K562 (cell line): Measurements from ENCODE around the gene NTRK1. TPM values are rescaled to one million over a fixed set of nuclear protein-coding genes. Genes with fewer than 3 reads are reported as not detected.

Source experiments
- ATAC-seq: fragments of 200-7000 bp; cut with Tn5 transposase; 3 replicates; pipeline ENCODE4 v1.9.1; 2020; ENCODE audit warnings: moderate library complexity
- BruUV-seq: library from RNA; stranded (reverse); fragments of 400-500 nt; replicated peaks from 2 replicates; lab custom pipeline; 2021; lab: Mats Ljungman, UMichigan
- CTCF ChIA-PET: fragments of 300-600 bp; formaldehyde crosslinking; extraction: SDS; loops from one replicate; lab custom pipeline; 2021; ENCODE audit warnings: low intra/inter-chr PET ratio; lab: Yijun Ruan, JAX
- POLR2A ChIA-PET: fragments of 300-600, 350-650 bp; sonication (Branson Sonifier 250); formaldehyde crosslinking; extraction: SDS; loops from one replicate; lab custom pipeline; 2021; ENCODE audit warnings: antibody characterized with exemption, inconsistent platforms; lab: Yijun Ruan, JAX
- DNase-seq, 4 experiments: peaks; one replicate each; pipeline versions ENCODE4 v3.0.0 to v3.0.0-alpha.2; 2011 to 2018; ENCODE audit warnings: low spot score in 3 of 4, mixed read lengths in 3 of 4; ENCODE audit errors: extremely low read depth in 1 of 4
- FAIRE-seq: peaks from 2 replicates; lab custom pipeline; 2011; peaks lifted over from hg19 to GRCh38; lab: Jason Lieb, UNC
- H2AFZ ChIP-seq: 2 replicates; pipeline ENCODE4 v1.6.0; 2011; ENCODE audit warnings: low read depth, low read length, control low read depth, inconsistent platforms
- H3K27ac ChIP-seq: fragments of 200-600 bp; 3 replicates; pipeline ENCODE4 v1.8.0; 2011; ENCODE audit warnings: low read depth, mild to moderate bottlenecking, control low read depth, inconsistent platforms, low read length, moderate library complexity, mixed read lengths; ENCODE audit errors: extremely low read depth
- H3K27me3 ChIP-seq, 2 experiments: fragments of 300-600 bp in 1 of 2; 2 replicates in 1 of 2; 3 replicates in 1 of 2; pipeline versions ENCODE4 v1.6.0 to v1.8.0; 2011; ENCODE audit warnings: inconsistent platforms in 2 of 2, low read length in 2 of 2, mild to moderate bottlenecking in 1 of 2, mixed read lengths in 1 of 2, moderate library complexity in 1 of 2; ENCODE audit not compliant: control insufficient read depth in 2 of 2, insufficient read depth in 2 of 2
- H3K36me3 ChIP-seq: fragments of 300-600 bp; 3 replicates; pipeline ENCODE4 v1.8.0; 2011; ENCODE audit warnings: mild to moderate bottlenecking, low read length, inconsistent platforms; ENCODE audit not compliant: control insufficient read depth, insufficient read depth
- H3K4me1 ChIP-seq, 2 experiments: fragments of 200-600 bp in 1 of 2; replicated peaks in 1 of 2; 2 replicates in 1 of 2; 3 replicates in 1 of 2; pipeline versions ENCODE4 v1.5.1 to v1.8.0; 2011; ENCODE audit warnings: inconsistent platforms in 2 of 2, low read length in 2 of 2, mild to moderate bottlenecking in 1 of 2, mixed read lengths in 1 of 2, moderate library complexity in 1 of 2; ENCODE audit not compliant: control insufficient read depth in 2 of 2, insufficient read depth in 2 of 2
- H3K4me2 ChIP-seq: 2 replicates; pipeline ENCODE4 v1.6.1; 2011; ENCODE audit warnings: low read length, control low read depth, inconsistent platforms, mixed read lengths; ENCODE audit not compliant: insufficient read depth
- H3K4me3 ChIP-seq: fragments of 200-600 bp; sonication (generic), shearing (Covaris generic); 2 replicates; pipeline ENCODE4 v1.5.1; 2016; ENCODE audit warnings: control low read depth, inconsistent platforms
- H3K79me2 ChIP-seq: fragments of 200-600 bp; 3 replicates; pipeline ENCODE4 v1.8.0; 2011; ENCODE audit warnings: low read length, inconsistent platforms; ENCODE audit not compliant: control insufficient read depth, insufficient read depth
- H3K9ac ChIP-seq, 2 experiments: 2 replicates each; pipeline versions ENCODE4 v1.6.0 to v1.6.1; 2011; ENCODE audit warnings: low read depth in 2 of 2, low read length in 2 of 2, control low read depth in 1 of 2, inconsistent platforms in 1 of 2, mild to moderate bottlenecking in 1 of 2, mixed read lengths in 1 of 2; ENCODE audit not compliant: insufficient read depth in 1 of 2
- H3K9me1 ChIP-seq: one replicate; pipeline ENCODE4 v1.6.0; 2011; ENCODE audit warnings: inconsistent platforms, mild to moderate bottlenecking, low read length, moderate library complexity; ENCODE audit not compliant: control insufficient read depth, insufficient read depth
- H3K9me3 ChIP-seq: replicated peaks from 2 replicates; pipeline ENCODE4 v1.5.1; 2011; ENCODE audit warnings: low read depth, low read length, inconsistent platforms; ENCODE audit not compliant: control insufficient read depth, insufficient read depth
- H4K20me1 ChIP-seq: replicated peaks from 2 replicates; pipeline ENCODE4 v1.6.1; 2011; ENCODE audit warnings: low read length, inconsistent platforms, mixed read lengths; ENCODE audit not compliant: control insufficient read depth, insufficient read depth
- CEBPB ChIP-seq: fragments of 450-650 bp; IDR thresholded peaks from 2 replicates; pipeline ENCODE4 v1.6.1; 2016; ENCODE audit warnings: missing genetic modification characterization, missing compliant biosample characterization
- ESRRA ChIP-seq: fragments of 450-650 bp; IDR thresholded peaks from 2 replicates; pipeline ENCODE4 v1.6.1; 2014; ENCODE audit warnings: low read depth, mild to moderate bottlenecking, moderate library complexity, borderline replicate concordance
- KLF1 ChIP-seq: fragments of 450-650 bp; IDR thresholded peaks from 2 replicates; pipeline ENCODE4 v1.6.1; 2016; ENCODE audit warnings: missing genetic modification characterization, missing compliant biosample characterization
- LARP7 ChIP-seq: fragments of 450-650 bp; IDR thresholded peaks from 2 replicates; pipeline ENCODE4 v1.6.1; 2016
- NCOA1 ChIP-seq: fragments of 450-650 bp; IDR thresholded peaks from 2 replicates; pipeline ENCODE4 v1.6.1; 2016; ENCODE audit warnings: low read depth
- RBFOX2 ChIP-seq: fragments of 200-400 bp; formaldehyde crosslinking; IDR thresholded peaks from 2 replicates; pipeline ENCODE4 v1.6.1; 2017; ENCODE audit warnings: low read depth, mild to moderate bottlenecking, low read length, moderate library complexity
- RBM14 ChIP-seq: fragments of 200-400 bp; formaldehyde crosslinking; IDR thresholded peaks from 2 replicates; pipeline ENCODE4 v1.6.1; 2018; ENCODE audit warnings: low read depth, mild to moderate bottlenecking, low read length, moderate library complexity, borderline replicate concordance; ENCODE audit not compliant: insufficient read depth
- RBM22 ChIP-seq: fragments of 200-400 bp; formaldehyde crosslinking; IDR thresholded peaks from 2 replicates; pipeline ENCODE4 v1.6.1; 2018; ENCODE audit warnings: low read length, low read depth; ENCODE audit not compliant: poor library complexity, severe bottlenecking
- SAFB ChIP-seq: fragments of 200-400 bp; formaldehyde crosslinking; IDR thresholded peaks from 2 replicates; pipeline ENCODE4 v1.6.1; 2017; ENCODE audit warnings: low read depth, low read length, borderline replicate concordance
- SIN3B ChIP-seq: fragments of 450-650 bp; IDR thresholded peaks from 2 replicates; pipeline ENCODE4 v1.6.1; 2017; ENCODE audit warnings: low read depth, mild to moderate bottlenecking, moderate library complexity
- YBX1 ChIP-seq: fragments of 450-650 bp; IDR thresholded peaks from 2 replicates; pipeline ENCODE4 v1.7.1; 2016; ENCODE audit warnings: mild to moderate bottlenecking
- ZNF124 ChIP-seq: sonication (generic); formaldehyde crosslinking; IDR thresholded peaks from 2 replicates; pipeline ENCODE4 v1.8.1; 2022; ENCODE audit warnings: missing genetic modification reagents
- ZNF263 ChIP-seq: sonication (generic); formaldehyde crosslinking; IDR thresholded peaks from 2 replicates; pipeline ENCODE4 v1.8.0; 2022; ENCODE audit warnings: mild to moderate bottlenecking, missing genetic modification reagents, borderline replicate concordance
- ZNF431 ChIP-seq: sonication (generic); formaldehyde crosslinking; IDR thresholded peaks from 2 replicates; pipeline ENCODE4 v1.8.0; 2022; ENCODE audit warnings: mild to moderate bottlenecking, missing genetic modification reagents
- ZNF780A ChIP-seq: fragments of 250-450 bp; sonication (Bioruptor Pico); IDR thresholded peaks from 2 replicates; pipeline ENCODE4 v1.5.0; 2021; ENCODE audit warnings: mild to moderate bottlenecking
- WGBS: fragments of 100-300 bp; shearing (Covaris generic); methylation state at CpG from one replicate; pipeline ENCODE4 v1.1.6; 2016; ENCODE audit warnings: low coverage, mixed read lengths; ENCODE audit not compliant: insufficient coverage; ENCODE audit errors: missing lambda C conversion rate; 5-methylcytosine and 5-hydroxymethylcytosine counted together
- in situ Hi-C: fragments of 300-500 bp; cut with MboI; formaldehyde crosslinking; loops from 4 replicates; pipeline ENCODE4 v1.15.0; 2018; ENCODE audit warnings: inconsistent platforms, mixed read lengths
- intact Hi-C: fragments of 100-400 bp; cut with micrococcal nuclease; formaldehyde crosslinking; loops from 2 replicates; pipeline ENCODE4 v1.14.2; 2022
- polyA plus RNA-seq, 8 experiments: library from polyadenylated mRNA; depleted of rRNA in 4 of 8; stranded (reverse) in 5 of 8; unstranded in 3 of 8; fragments of >200 nt; fragmentation: Nextera tagmentation in 2 of 8; fragmentation: Illumina TruSeq in 1 of 8; extraction: Ambion mirVana in 2 of 8; extraction: Trizol in 1 of 8; gene quantifications; 2 replicates each; pipeline versions ENCODE4 v1.2.1 to v1.2.3, GENCODE V29; 2011 to 2014; ENCODE audit warnings: inconsistent platforms in 1 of 8, missing spikeins in 1 of 8
- total RNA-seq, 7 experiments: library from RNA; depleted of rRNA in 6 of 7; stranded (reverse); fragments of >200 nt in 6 of 7; fragmentation: Illumina TruSeq in 2 of 7; extraction: Trizol in 2 of 7; gene quantifications; 2 replicates each; pipeline versions ENCODE4 v1.2.1 to v1.2.3, GENCODE V29; 2011 to 2021; ENCODE audit warnings: low replicate concordance in 1 of 7
- TF ChIP-seq, protein P1 (sequence below): sonication (generic); formaldehyde crosslinking; IDR thresholded peaks from 2 replicates; pipeline ENCODE4 v1.8.1; 2023; ENCODE audit warnings: mild to moderate bottlenecking, missing genetic modification reagents

Gene NTRK1
- total and polyA plus RNA-seq, 9 of the 15 experiments (the other 6 are each of a cell fraction or from before 2014, with no cell fraction given), result 0.46 to 30.0 (median 7.9) TPM

DNA sequence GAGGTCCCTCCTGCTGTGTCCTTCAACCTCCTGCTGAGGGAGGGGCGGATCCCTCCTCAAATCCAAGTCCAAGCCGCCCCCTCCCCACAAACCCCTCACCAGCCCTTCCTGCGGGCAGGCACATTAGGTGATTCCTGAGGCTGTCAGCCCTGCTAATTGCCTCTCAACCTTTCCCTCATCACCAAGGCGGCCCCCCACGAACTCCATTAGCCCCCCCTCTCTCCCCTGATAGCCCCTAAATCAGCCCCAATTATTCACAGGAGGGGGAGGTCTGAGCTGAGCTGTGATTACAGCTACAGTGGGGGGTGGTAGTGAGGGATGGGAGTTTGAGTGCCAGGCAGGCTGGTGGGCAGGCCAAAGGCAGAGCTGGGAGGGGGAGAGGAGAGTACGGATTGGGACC lies 27.1 kb downstream of the NTRK1 start:
- TF ChIP-seq RBM22 (no peak), RBM14 (no peak), RBFOX2 (no peak), LARP7 (no peak), ZNF780A (CRISPR knock-in tag) (no peak), ZNF431 (no peak), NCOA1 (no peak), ZNF124 (no peak), SIN3B (no peak), CEBPB (tag) (no peak), SAFB (no peak), KLF1 (tag) (no peak), ZNF263 (CRISPR knock-in tag) (no peak), YBX1 (no peak), ESRRA (no peak)
- TF ChIP-seq, protein P1, sequence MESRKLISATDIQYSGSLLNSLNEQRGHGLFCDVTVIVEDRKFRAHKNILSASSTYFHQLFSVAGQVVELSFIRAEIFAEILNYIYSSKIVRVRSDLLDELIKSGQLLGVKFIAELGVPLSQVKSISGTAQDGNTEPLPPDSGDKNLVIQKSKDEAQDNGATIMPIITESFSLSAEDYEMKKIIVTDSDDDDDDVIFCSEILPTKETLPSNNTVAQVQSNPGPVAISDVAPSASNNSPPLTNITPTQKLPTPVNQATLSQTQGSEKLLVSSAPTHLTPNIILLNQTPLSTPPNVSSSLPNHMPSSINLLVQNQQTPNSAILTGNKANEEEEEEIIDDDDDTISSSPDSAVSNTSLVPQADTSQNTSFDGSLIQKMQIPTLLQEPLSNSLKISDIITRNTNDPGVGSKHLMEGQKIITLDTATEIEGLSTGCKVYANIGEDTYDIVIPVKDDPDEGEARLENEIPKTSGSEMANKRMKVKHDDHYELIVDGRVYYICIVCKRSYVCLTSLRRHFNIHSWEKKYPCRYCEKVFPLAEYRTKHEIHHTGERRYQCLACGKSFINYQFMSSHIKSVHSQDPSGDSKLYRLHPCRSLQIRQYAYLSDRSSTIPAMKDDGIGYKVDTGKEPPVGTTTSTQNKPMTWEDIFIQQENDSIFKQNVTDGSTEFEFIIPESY, result no peak
- ATAC-seq (no peak), FAIRE-seq (no peak), DNase-seq (no peak)
- CTCF ChIA-PET, result interaction anchor here (0.6 kb wide), 1 partner anchor 198 kb away, joined by 3 read pairs; no protein-coding TSS in a partner anchor
- intact Hi-C loops, result no loop called here
- no peaks in the 10 kb centered on the region for H4K20me1 ChIP-seq
- H3K4me3 ChIP-seq, result no peak overlapping the region
- H3K79me2 ChIP-seq, result no peaks in the 10 kb centered on the region
- no peaks in the 10 kb centered on the region for H3K9me1 ChIP-seq
- H3K27ac ChIP-seq, result no peak overlapping the region
- in situ Hi-C loops, result no loop called here
- POLR2A ChIA-PET, result interaction anchor here (1.1 kb wide), 1 partner anchor 116 kb away, joined by 3 read pairs; no protein-coding TSS in a partner anchor
- peaks cover 15% of the 10 kb centered on the region in 2 experiments; a peak in 4 of 5 replicates for H3K4me1 ChIP-seq
- H2AFZ ChIP-seq, result no peak overlapping the region
- no peaks in the 10 kb centered on the region for H3K9me3 ChIP-seq
- H3K9ac ChIP-seq, result no peak overlapping the region; a peak in 1 of 4 replicates
- BruUV-seq, result no TSS peak
- 10% methylated on average over 4 of the region's 6 CpGs for WGBS
- no peaks in the 10 kb centered on the region for H3K27me3 ChIP-seq
- no peaks in the 10 kb centered on the region for H3K36me3 ChIP-seq
- H3K4me2 ChIP-seq, result no peak overlapping the region
